Measurements from ENCODE around the gene PSAT1.

GRCh38 chr9:78311075-78311474 is 14.2 kb downstream of the PSAT1 start:
- TF ChIP-seq CTCF (IDR thresholded peaks at IDR 0.05) (no peak), POLR2A (IDR thresholded peaks at IDR 0.05) (no peak), POLR2AphosphoS5 (IDR thresholded peaks at IDR 0.05; ENCODE audit: insufficient read depth in 1 of 2, low read depth in 1 of 2) (no peak)

All from vagina (tissue), 2 donors.